Tibial nerve (tissue), 4 donors: ENCODE measurements around the gene USP13. TPM values are rescaled to one million over a fixed set of nuclear protein-coding genes. Genes with fewer than 3 reads are reported as not detected.
A peak's percentile ranks its signal among the peaks of the same experiment; 100 is the strongest.

Experiments used
- DNase-seq, 2 donors: peaks; one replicate each; pipeline ENCODE4 v3.0.0-alpha.2; 2019; ENCODE audit warnings: low spot score in 2 of 2
- H3K27ac ChIP-seq, 4 donors: fragments of 200-600 bp; sonication (generic) in 3 of 4; one replicate each; pipeline ENCODE4 v1.5.1; 2017 to 2019; ENCODE audit warnings: mild to moderate bottlenecking in 1 of 4
- H3K27me3 ChIP-seq, 2 donors: fragments of 200-600 bp; sonication (generic) in 1 of 2; one replicate each; pipeline versions ENCODE4 v1.5.1 to v1.6.0; 2017 to 2019
- H3K36me3 ChIP-seq, 3 donors: fragments of 200-600 bp; sonication (generic); one replicate each; pipeline ENCODE4 v1.5.1; 2018 to 2019
- H3K4me1 ChIP-seq, 4 donors: fragments of 200-600 bp; sonication (generic) in 3 of 4; one replicate each; pipeline ENCODE4 v1.5.1; 2017 to 2019
- H3K4me3 ChIP-seq, 4 donors: fragments of 200-600 bp; sonication (generic) in 3 of 4; one replicate each; pipeline ENCODE4 v1.5.1; 2017 to 2019; ENCODE audit warnings: mild to moderate bottlenecking in 1 of 4, moderate library complexity in 1 of 4
- H3K9me3 ChIP-seq, 4 donors: fragments of 200-600 bp; sonication (generic) in 3 of 4; one replicate each; pipeline ENCODE4 v1.5.1; 2017 to 2019
- CTCF ChIP-seq, 5 experiments: fragments of 200-600 bp in 3 of 5; fragments of 450-650 bp in 2 of 5; sonication (generic) in 3 of 5; IDR thresholded peaks; one replicate each; pipeline ENCODE4 v1.5.1; 2016 to 2019; ENCODE audit warnings: antibody characterized with exemption in 5 of 5, mild to moderate bottlenecking in 3 of 5, moderate library complexity in 2 of 5
- EP300 ChIP-seq, 2 donors: sonication (generic); formaldehyde crosslinking; IDR thresholded peaks; one replicate each; pipeline ENCODE4 v1.6.1; 2017; ENCODE audit warnings: antibody characterized with exemption in 2 of 2, mild to moderate bottlenecking in 1 of 2
- POLR2A ChIP-seq, 2 donors: fragments of 450-650 bp; IDR thresholded peaks; one replicate each; pipeline ENCODE4 v1.6.1; 2017; ENCODE audit warnings: antibody characterized with exemption in 2 of 2, mild to moderate bottlenecking in 2 of 2, moderate library complexity in 2 of 2
- WGBS, 2 donors: methylation state at CpG; one replicate each; pipeline ENCODE4 v1.1.5; 2018; 5-methylcytosine and 5-hydroxymethylcytosine counted together
- total RNA-seq, 4 donors: library from RNA; depleted of rRNA; stranded (reverse); fragments of >200 nt; gene quantifications; one replicate each; pipeline ENCODE4 v1.1.0, GENCODE V29; 2016

Gene USP13
- total RNA-seq, 4 donors from 2014 or later: 9.8 to 16.7 (median 14.2) TPM

- no peak for TF ChIP-seq CTCF (IDR thresholded peaks at IDR 0.05)
- peak in 1 of 2 donors; percentile 46 for TF ChIP-seq EP300 (IDR thresholded peaks at IDR 0.05)
- TF ChIP-seq POLR2A (IDR thresholded peaks at IDR 0.05): no peak
- Histone ChIP-seq H3K27me3 (no peaks in the 10 kb centered on the region), H3K4me1 (peaks cover 0 to 9% (median 0%) of the 10 kb centered on the region in 4 donors), H3K36me3 (no peaks in the 10 kb centered on the region), H3K9me3 (no peaks in the 10 kb centered on the region), H3K27ac (peak overlapping the region in 1 of 4 donors; percentile 45), H3K4me3 (no peak overlapping the region)
- DNase-seq: no peak
Measured at GRCh38 chr3:179801263-179801662, 148.4 kb downstream of the USP13 start.

GRCh38 chr3:179801856-179802255 is 149.0 kb downstream of the USP13 start:
- H3K27me3 ChIP-seq: no peaks in the 10 kb centered on the region
- no peak overlapping the region for H3K4me3 ChIP-seq
- no peaks in the 10 kb centered on the region for H3K36me3 ChIP-seq
- H3K9me3 ChIP-seq: no peaks in the 10 kb centered on the region
- peak overlapping the region in 1 of 4 donors; percentile 45 for H3K27ac ChIP-seq
- no peak for DNase-seq
- no peak for TF ChIP-seq CTCF (IDR thresholded peaks at IDR 0.05)
- TF ChIP-seq POLR2A (IDR thresholded peaks at IDR 0.05): no peak
- 82 to 91% methylated on average over 4 of the region's 4 CpGs for WGBS, 2 donors
- peaks cover 0 to 9% (median 0%) of the 10 kb centered on the region in 4 donors for H3K4me1 ChIP-seq

DNA sequence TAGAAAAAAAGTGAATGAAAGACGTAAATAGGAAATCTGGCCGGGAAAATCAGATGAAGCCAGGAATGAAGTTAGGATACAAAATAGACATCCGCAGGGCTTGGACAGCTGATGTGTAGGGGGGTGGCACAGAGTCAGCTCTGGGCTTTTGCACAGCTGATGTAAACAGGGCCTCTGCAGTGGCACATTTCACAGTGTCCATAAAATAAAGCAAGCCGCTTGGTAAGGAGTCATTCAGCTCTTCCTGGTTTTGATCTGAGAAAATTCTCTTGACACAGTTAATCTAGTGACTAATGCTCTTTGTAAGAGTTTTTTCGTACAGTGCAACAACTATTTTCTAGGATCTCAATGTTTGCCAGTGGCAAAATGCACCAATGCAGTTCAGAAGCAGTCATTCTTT is 153.3 kb downstream of the USP13 start:
- Histone ChIP-seq H3K4me3 (no peak overlapping the region), H3K9me3 (no peaks in the 10 kb centered on the region), H3K4me1 (peaks cover 0 to 5% (median under 1%) of the 10 kb centered on the region in 4 donors), H3K27ac (peak overlapping the region in 1 of 4 donors; percentile 52), H3K27me3 (no peaks in the 10 kb centered on the region), H3K36me3 (no peaks in the 10 kb centered on the region)
- WGBS, 2 donors: 54 to 57% methylated on average over 5 of the region's 5 CpGs
- TF ChIP-seq POLR2A (IDR thresholded peaks at IDR 0.05) (no peak), CTCF (IDR thresholded peaks at IDR 0.05) (no peak), EP300 (IDR thresholded peaks at IDR 0.05) (no peak)
- DNase-seq: no peak

DNA sequence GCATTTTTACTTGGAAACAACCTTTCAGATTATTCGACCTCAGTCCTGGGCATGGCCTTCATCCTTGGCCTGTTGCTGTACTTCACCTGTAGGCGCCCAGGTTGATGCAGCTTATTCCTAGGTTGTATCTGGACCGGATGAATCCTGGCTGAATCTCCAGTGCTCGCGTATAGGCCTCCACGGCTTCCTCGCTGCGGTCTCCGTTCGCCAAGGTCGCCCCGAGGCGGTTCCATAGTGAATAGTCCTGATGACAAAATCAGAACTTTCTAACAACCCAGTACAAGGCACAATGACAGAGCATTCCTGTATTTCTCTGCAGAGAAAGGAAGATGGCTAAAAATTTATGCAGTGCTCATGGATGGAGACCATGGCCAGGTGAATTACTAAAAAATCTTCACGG is 154.7 kb downstream of the USP13 start:
- no peak for DNase-seq
- WGBS, 2 donors: 93 to 96% methylated on average over 14 of the region's 14 CpGs
- TF ChIP-seq POLR2A (IDR thresholded peaks at IDR 0.05) (no peak), CTCF (IDR thresholded peaks at IDR 0.05) (no peak), EP300 (IDR thresholded peaks at IDR 0.05) (no peak)

DNA sequence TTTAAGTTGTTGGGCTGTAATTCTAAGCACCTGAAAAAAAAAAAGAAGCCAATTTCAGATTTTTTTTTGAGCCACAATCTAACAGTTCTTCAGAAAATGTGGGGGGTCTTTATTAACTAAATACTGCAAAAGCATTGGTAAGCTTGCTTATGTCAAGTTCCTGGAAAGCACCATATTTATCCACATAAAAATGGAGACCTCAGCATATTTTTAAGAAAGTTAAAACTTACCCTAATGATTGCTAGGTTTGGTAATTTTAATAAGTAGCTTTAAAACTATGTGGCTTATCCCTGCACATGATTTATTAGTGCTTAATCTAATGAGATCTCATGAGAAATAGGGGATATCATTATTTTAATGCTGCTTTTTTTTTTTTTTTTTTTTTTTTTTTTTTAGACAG is 156.8 kb downstream of the USP13 start:
- H3K4me3 ChIP-seq: no peak overlapping the region
- H3K27me3 ChIP-seq: no peaks in the 10 kb centered on the region
- H3K27ac ChIP-seq: no peak overlapping the region
- no peak for TF ChIP-seq POLR2A (IDR thresholded peaks at IDR 0.05)
- no peak for TF ChIP-seq CTCF (IDR thresholded peaks at IDR 0.05)
- no peak for TF ChIP-seq EP300 (IDR thresholded peaks at IDR 0.05)
- H3K36me3 ChIP-seq: no peaks in the 10 kb centered on the region
- H3K9me3 ChIP-seq: no peaks in the 10 kb centered on the region
- DNase-seq: no peak
- peaks cover 0 to 14% (median 0%) of the 10 kb centered on the region in 4 donors for H3K4me1 ChIP-seq

More for the DNA sequence above, 154.7 kb downstream of the USP13 start:
- no peak overlapping the region for H3K27ac ChIP-seq
- no peak overlapping the region for H3K4me3 ChIP-seq
- no peaks in the 10 kb centered on the region for H3K9me3 ChIP-seq
- H3K27me3 ChIP-seq: no peaks in the 10 kb centered on the region
- H3K4me1 ChIP-seq: peaks cover 0 to 14% (median 0%) of the 10 kb centered on the region in 4 donors
- H3K36me3 ChIP-seq: no peaks in the 10 kb centered on the region
